GM06990 (cell line): ENCODE data around the gene UBE2O.

Source experiments
- DNase-seq: peaks from one replicate; pipeline ENCODE4 v3.0.0-alpha.2; 2011; ENCODE audit not compliant: insufficient read length; ENCODE audit errors: extremely low read depth
- H3K27me3 ChIP-seq: replicated peaks from 2 replicates; pipeline ENCODE4 v1.6.0; 2011; ENCODE audit warnings: low read length; ENCODE audit not compliant: control insufficient read depth, insufficient read depth
- H3K36me3 ChIP-seq: 2 replicates; pipeline ENCODE4 v1.5.1; 2011; ENCODE audit warnings: low read length; ENCODE audit not compliant: control insufficient read depth, insufficient read depth
- H3K4me3 ChIP-seq: replicated peaks from 2 replicates; pipeline ENCODE4 v1.5.1; 2011; ENCODE audit warnings: low read depth, mild to moderate bottlenecking, control low read depth, low read length
- TF ChIP-seq, protein P1 (sequence below): IDR thresholded peaks from 2 replicates; pipeline ENCODE4 v1.5.1; 2011; ENCODE audit warnings: low read length, control low read depth, mild to moderate bottlenecking, inconsistent platforms; ENCODE audit not compliant: insufficient read depth, poor library complexity, severe bottlenecking

UBE2O gene

DNA sequence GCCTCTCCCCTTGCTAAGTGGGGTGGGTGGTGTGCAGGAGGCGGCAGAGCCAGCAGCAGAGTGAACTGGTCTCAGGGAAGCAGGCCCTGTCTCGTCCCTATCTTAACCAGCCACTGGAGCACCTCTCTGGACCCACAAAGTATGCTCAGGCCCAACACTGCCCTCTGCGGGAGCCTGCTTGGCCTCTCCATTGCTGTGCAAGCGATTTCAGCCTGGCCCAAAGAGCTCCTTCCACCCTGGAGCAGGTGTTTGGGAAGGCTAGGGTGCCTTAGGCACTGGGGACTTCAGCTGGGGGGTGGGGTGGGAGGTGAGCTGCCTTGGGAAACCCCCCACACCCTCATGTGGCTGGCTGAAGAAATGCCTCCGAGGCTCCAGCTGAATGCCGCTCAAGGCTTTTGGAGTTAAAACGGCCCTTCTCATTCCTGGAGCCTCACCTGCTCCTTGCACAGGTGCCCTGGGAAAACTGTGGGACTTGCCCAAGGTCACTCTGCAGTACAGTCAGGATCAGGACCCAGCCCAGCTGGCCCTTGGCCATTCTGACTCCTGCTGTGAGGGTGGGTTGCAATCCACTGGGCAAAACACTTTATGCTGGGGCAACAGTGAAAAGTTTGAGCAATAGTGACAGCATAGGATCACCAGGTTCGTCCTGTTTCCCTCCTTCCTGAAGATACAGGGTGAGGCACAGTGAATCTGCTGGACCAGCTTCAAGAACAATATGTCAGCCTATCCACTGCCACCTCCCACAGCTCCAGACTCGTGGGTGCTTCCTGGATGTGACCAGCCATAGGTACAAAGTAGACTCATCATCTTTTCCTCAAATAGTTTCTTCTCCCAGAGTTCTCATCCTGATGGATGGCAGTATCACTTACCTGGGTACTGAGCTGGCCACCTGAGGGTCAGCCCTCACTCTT is 5.9 kb upstream of the UBE2O start:
- DNase-seq: no peak
- H3K36me3 ChIP-seq: no peaks in the 10 kb centered on the region
- TF ChIP-seq, protein P1, sequence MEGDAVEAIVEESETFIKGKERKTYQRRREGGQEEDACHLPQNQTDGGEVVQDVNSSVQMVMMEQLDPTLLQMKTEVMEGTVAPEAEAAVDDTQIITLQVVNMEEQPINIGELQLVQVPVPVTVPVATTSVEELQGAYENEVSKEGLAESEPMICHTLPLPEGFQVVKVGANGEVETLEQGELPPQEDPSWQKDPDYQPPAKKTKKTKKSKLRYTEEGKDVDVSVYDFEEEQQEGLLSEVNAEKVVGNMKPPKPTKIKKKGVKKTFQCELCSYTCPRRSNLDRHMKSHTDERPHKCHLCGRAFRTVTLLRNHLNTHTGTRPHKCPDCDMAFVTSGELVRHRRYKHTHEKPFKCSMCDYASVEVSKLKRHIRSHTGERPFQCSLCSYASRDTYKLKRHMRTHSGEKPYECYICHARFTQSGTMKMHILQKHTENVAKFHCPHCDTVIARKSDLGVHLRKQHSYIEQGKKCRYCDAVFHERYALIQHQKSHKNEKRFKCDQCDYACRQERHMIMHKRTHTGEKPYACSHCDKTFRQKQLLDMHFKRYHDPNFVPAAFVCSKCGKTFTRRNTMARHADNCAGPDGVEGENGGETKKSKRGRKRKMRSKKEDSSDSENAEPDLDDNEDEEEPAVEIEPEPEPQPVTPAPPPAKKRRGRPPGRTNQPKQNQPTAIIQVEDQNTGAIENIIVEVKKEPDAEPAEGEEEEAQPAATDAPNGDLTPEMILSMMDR: peak; percentile 83

DNA sequence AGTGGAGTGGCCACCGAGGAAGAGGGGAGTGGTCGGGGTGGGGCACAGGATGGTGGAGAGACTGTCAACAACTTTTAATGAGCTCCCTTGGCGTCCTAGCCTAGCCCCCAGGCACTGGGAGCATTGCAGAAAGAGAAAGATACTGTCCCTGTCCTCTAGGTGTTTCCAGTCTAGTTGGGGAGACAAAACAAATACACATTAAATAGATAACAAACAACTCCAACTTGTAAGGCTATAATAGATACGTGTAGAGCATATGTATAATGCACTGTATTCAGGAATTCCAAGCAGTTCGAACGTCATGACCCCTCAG is 435 bp upstream of the UBE2O start:
- TF ChIP-seq, protein P1: no peak
- no peak for DNase-seq
- Histone ChIP-seq H3K27me3 (no peaks in the 10 kb centered on the region), H3K36me3 (no peaks in the 10 kb centered on the region), H3K4me3 (no peak overlapping the region; the same call in 1 of the 2 replicates)

More for the DNA sequence above, 5.9 kb upstream of the UBE2O start:
- H3K27me3 ChIP-seq: no peaks in the 10 kb centered on the region
- H3K4me3 ChIP-seq: no peak overlapping the region

DNA sequence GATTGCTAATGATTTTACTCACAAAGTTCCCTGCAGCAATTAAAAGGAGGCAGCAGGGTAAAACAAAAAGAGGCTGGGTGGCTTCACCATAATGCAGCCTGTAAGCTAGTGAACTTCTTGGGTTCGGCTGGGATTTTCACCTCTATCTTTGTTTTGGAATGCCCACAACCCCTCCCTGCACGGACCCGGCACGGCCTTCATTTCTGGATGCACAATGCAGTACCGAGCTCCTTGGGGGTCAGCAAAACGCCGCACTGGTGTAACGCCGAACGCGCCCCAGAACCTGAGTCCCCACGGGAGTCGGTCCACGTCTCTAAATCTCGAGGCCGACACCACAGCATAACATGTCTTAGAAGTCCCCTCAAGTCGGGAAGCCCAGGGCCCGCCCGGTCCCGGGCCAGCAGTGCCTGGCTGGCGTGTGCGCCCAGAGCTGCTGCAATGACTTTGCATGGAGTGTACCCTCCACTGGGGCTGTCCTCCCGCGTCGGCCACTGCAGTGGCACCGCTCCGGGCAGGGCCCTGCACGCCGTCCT is 759 bp downstream of the UBE2O start:
- Histone ChIP-seq H3K4me3 (peak overlapping the region; percentile 81), H3K27me3 (no peaks in the 10 kb centered on the region), H3K36me3 (no peaks in the 10 kb centered on the region)
- TF ChIP-seq, protein P1: no peak
- DNase-seq: no peak

DNA sequence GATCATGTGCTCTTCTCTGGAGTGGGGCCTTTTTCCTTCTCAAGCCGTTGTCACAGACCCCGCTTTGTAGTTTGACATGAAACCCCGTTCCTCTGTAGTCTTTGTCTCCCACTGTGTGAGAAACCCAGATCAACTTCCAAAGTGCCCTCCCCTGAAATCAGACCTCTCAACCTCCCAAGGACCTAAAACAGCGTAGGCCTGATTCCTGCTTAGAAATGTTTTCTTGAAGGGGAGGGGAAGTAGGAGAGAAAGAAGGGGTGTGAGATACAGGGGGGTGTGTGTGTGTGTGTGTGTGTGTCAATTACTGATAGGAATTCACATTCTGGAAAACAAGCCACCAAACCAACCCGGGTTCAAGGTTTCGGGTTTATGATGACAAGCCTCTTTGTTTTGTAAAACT is 1.4 kb downstream of the UBE2O start:
- DNase-seq: no peak
- TF ChIP-seq, protein P1: no peak
- H3K27me3 ChIP-seq: no peaks in the 10 kb centered on the region
- H3K4me3 ChIP-seq: peak overlapping the region; percentile 81
- H3K36me3 ChIP-seq: no peaks in the 10 kb centered on the region

DNA sequence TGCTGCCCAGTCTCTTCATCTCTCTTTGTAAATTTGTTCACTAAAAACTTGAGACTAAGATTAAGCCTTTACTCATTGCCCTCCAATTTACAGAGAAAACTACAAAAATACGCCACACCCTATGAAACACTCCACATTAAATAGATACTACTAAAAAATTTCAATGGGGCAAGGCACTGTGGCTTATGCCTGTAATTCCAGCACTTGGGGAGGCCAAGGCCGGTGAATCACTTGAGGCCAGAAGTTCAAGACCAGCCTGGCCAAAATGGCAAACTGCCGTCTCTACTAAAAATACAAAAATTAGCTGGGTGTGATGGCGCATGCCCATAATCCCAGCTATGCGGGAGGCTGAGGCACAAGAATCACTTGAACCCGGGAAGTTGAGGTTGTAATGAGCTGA is 3.8 kb downstream of the UBE2O start:
- TF ChIP-seq, protein P1: no peak
- no peaks in the 10 kb centered on the region for H3K36me3 ChIP-seq
- H3K27me3 ChIP-seq: no peaks in the 10 kb centered on the region
- no peak overlapping the region for H3K4me3 ChIP-seq
- DNase-seq: no peak
